NCI-H2029 treated with DMSO at 0.1 percent for 48 hours (cell line): ENCODE results near the gene RAB3A.
"Not testable (repeated sequence)": the region's sequence is repeated elsewhere in the genome, so short reads cannot be mapped to it uniquely, and the experiment has no call there.

Experiments
- DNase-seq: peaks from one replicate; lab custom pipeline; 2025; lab: John Stamatoyannopoulos, UW

The RAB3A gene

DNA sequence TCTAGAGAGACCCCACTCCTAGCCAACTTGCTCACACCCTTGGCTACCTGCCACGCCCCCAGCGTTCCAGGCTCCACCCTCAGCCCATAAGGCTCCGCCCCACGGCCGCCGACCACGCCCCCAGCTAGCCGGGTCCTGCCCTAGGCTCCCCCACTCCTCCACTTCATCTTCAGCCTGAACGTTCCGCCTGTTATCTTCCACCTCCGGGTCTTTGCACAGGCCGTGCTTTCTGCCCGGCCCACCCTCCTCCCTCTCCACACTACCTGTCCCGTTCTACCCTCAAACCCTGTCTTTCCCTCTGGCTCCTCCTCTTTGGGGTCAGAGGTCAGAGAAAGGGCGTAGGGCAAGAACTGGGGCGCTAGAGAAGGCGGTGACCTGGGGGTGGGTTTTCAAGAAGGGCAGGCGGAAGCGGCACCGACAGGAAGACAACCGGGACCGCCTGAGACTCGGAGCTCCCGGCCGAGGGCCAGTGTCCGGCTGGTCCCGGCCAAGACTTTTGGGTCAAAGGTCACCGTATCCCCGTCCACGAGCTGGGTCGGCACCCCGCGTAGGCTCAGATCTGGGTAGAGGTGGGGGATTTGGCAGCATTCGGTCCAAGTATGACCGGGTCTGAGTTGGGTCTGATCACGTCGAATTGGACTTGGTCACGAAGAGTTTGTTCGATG, 20.1 kb upstream of the RAB3A start:
- DNase-seq: peak; percentile 53

GRCh38 chr19:18221815-18222725, 18.2 kb upstream of the RAB3A start:
- DNase-seq: no peak

GRCh38 chr19:18220632-18221275, 16.9 kb upstream of the RAB3A start:
- no peak for DNase-seq

GRCh38 chr19:18219911-18220631, 16.2 kb upstream of the RAB3A start:
- no peak for DNase-seq

- no peak for DNase-seq
These were observed 14.8 kb upstream of the RAB3A start for GRCh38 chr19:18218600-18218999.

GRCh38 chr19:18218159-18218558, 14.3 kb upstream of the RAB3A start:
- no peak for DNase-seq

GRCh38 chr19:18216789-18217188, 12.9 kb upstream of the RAB3A start:
- DNase-seq: no peak

DNA sequence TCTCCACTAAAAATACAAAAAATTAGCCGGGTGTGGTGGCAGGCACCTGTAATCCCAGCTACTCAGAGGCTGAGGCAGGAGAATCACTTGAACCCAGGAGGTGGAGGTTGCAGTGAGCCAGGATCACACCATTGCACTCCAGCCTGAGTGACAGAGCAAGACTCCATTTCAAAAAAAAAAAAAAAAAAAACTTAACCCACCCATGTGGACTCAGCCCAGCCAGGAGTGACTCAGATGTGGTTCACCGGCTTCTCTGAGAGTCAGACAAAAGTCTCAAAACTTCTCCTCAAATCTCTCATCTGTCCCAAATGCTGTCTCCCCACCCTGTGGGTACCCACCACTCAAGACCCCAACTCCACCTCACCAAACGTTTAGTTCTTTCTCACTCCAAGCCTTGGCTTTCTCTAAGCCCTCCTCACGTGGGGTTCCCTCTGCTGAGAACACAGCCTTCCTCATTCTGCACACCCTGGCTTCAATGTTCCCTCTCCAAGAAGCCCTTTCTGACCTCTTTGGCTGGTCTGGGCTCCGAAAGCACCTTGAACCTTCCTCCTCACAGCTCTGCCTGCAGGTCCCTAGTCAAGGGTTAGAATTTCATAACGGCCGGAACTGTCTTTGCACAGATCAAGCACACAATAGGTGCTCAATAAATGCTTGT, 11.1 kb upstream of the RAB3A start:
- DNase-seq: no peak

DNA sequence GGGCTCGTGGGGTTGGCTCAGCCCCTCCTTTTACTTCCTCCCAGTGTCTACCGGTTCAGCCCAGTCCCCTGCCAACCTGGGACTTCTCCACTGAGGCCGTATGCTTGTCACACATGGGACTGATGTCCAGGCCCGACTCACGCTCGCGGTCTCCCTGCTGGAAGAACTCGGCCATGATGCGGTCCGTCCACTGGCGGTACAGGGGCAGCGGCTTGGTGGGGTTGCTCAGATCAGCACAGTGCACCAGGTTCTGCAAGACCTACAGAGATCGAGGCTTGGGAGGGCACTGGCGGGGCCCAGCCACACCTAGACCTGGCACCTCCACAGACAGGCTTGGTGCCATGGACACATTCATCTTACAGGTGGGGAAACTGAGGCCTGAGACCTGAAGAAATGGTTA, 7.8 kb upstream of the RAB3A start:
- no peak for DNase-seq

DNA sequence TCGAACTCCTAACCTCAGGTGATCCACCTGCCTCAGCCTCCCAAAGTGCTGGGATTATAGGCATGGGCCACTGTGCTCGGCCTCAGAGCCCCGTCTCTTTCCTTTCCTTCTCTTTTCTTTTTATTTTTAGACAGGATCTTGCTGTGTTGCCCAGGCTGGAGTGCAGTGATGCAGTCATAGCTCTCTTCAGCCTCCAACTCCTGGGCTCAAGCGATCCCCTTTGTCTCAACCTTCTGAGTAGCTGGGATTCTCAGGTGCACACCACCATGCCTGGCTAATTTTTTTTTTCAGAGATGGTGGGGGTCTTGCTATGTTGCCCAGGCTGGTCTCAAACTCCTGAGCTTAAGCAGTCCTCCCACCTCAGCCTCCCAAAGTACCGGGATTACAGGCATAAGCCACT, 6.1 kb upstream of the RAB3A start:
- DNase-seq: not testable (repeated sequence)

DNA sequence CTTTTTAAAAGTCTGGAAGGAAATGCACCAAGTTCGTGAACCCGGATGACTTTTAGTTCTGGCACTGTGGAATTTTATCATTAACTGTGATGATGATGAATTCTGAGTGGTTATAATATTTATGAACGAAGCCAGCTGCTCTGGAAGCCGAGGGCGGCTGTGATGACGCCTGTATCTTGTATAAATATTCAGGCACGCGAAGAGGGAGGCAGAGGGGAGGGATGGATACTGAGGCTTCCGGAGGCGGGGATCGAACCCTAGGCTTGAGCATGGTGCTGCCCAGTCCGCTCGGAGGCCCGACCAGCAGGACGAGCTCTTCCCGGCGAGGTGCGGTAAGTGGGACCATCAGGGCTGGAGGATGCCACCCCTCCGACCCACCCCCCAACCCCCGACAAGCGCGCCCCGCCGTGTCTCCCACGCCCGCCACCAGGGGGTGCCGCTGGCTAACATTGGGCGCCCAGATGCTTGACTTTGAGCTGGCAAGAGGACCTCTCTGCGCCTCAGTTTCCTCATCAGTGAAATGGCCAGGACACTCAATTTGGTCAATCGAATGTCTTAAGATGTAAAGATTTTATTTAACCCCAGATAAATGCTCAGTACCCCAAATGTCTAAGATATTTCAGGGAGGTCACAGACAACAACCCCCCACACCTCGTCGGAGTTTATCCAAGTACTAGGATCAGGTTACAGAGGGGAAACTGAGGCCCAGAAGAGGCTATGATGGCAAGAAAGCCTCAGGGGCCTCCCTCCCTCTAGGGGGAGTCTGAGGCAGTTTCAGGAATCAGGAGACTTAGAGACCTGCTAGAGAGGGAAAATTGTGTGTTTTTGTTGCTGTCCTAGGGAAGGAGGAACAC, 4.5 kb upstream of the RAB3A start:
- DNase-seq: no peak

- DNase-seq: no peak
These were observed 2.2 kb upstream of the RAB3A start for GRCh38 chr19:18206018-18206417.

GRCh38 chr19:18205200-18205892, 1.5 kb upstream of the RAB3A start:
- no peak for DNase-seq

DNA sequence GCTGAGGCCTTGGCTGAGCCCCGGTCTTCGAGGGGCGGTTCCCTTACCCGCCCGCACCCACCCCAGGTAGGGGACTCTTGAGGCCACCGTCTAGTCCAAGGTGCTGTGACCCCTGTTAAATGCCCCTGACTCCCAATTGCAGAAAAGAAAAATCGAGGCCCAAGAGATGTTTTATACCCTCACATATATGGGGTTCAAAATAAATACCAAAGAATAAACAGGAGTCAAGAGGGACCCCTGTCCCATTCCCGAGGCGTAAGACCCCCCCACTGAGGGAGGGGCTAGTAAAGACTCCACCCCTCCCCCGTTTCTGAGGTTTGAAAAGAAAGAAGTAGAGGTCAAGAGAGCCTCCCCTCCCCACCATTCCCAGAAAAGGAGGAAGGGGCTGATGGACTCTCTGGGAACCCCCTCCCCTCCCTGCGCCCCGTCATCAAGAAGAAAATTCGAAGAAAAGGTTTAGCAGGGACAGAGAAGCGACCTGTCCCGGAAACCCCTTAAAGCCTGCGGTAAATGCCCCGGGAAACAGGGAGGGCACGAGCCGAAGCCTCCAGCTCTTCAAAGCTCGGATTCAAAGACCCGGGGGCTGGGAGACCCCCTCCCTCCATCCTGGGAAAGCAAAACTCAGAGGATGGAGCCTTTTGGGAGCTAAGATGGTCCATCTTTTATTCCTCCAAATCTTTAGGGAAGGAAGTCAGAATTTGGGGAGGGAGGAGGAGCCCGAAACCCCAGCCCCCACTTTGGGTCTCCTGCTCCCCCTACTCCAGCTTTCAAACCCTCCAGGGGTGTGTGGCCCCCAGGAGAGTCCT, 755 bp upstream of the RAB3A start:
- DNase-seq: peak; percentile 91

DNA sequence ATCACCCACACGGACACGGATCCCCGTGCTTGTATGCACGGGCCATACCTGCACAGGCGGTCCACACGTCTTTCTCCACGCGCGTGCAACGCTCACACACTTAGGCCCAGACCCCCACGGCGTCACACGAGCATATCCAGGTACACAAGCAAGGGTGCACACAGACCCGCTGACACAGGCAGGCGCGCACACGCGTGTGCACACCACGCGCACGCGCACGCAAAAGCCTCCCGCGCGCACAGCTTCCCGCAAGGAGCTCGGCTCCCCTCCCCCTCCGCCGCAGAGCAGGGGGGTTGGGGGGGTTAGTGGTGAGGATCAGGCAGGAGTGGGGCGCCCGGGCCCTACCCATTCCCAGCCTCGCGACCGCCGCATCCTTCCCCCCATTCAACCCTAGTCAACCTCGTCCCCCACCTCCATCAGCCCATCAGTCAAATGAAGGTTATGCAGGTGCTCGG, 407 bp downstream of the RAB3A start:
- DNase-seq: no peak

DNA sequence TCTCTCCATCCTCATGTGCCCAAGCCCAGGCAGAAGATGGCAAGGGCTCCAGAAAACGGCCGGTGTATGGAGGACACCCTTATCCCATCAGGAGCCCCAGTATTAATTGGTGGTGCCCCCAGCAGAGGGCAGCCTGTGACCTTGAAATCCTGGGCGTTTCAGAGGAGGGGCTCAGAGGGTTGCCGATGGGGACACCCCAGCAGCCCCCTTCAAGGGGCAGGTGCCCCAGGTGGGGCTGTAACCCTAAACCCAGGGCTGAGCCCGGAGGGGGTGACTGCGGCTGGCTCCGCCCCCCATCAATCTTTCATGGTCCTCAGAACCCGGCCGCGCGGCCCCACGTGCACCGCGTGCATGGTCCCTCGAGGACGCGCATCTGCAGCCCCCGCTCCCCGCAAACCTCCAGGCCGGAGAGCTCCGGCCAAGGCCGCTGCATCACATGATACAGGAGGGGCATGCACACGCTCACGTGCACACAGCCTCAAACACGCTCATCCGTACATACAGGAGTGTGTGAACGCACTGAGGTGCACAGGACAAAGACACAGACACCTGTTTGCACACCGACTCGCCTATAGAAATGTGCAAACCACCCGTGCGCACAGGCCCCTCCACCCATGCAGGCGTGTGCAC, 949 bp downstream of the RAB3A start:
- no peak for DNase-seq

DNA sequence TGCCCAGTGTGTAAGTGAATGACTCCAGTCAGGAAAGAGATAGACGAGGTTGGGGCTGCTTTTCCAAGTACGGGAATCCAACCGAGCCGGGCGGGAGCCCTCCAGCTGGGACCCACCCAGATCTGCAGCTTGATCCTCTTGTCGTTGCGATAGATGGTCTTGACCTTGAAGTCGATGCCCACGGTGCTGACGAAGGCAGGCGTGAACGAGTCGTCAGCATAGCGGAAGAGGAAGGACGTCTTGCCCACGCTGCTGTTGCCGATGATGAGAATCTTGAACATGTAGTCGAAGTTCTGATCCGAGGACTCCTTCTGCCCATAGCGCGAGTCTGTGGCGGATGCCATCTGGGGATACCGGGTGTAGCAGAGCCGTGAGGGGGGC, 1.5 kb downstream of the RAB3A start:
- DNase-seq: no peak

- DNase-seq: no peak
These were observed 5.5 kb downstream of the RAB3A start for GRCh38 chr19:18198374-18198773.

DNA sequence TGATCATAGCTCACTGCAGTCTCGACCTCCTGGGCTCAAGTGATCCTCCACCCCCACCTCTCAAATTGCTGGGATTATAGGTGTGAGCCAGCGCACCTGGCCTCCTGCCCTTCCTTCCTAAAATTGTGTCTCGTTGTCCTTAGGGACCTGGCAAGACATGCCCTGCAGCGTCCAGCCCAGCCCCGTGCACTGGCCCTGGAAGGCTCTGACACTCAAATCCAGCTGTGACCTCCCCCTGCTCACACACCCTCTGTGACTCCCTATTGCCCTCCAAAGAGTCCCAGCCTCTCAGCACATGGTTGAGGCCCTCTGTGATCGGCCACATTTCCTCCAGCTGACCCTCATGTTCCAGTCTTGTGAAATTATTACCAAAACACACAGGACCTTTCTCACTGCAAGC, 5.9 kb downstream of the RAB3A start:
- DNase-seq: no peak
